ENCODE measurements around the gene CBFA2T3.

The CBFA2T3 gene

GRCh38 chr16:88934066-88934667 is 42.8 kb downstream of the CBFA2T3 start:
- H3K27me3 ChIP-seq (ENCODE audit: control insufficient read depth, insufficient read depth, low read length), result peaks cover 1% of the 10 kb centered on the region

GRCh38 chr16:88932929-88933328 is 44.1 kb downstream of the CBFA2T3 start:
- Histone ChIP-seq H3K9me3 (ENCODE audit: control insufficient read depth, insufficient read depth, low read length) (no peaks in the 10 kb centered on the region), H3K27me3 (ENCODE audit: control insufficient read depth, insufficient read depth, low read length) (no peaks in the 10 kb centered on the region), H3K4me3 (ENCODE audit: low read depth, low read length) (no peak overlapping the region), H3K9ac (ENCODE audit: low read depth, low read length) (no peak overlapping the region), H3K36me3 (ENCODE audit: control insufficient read depth, insufficient read depth, low read length) (no peaks in the 10 kb centered on the region), H3K4me1 (ENCODE audit: control insufficient read depth, insufficient read depth, low read length) (no peaks in the 10 kb centered on the region)

More at GRCh38 chr16:88934066-88934667, 42.8 kb downstream of the CBFA2T3 start:
- Histone ChIP-seq H3K4me3 (ENCODE audit: low read depth, low read length) (no peak overlapping the region), H3K9ac (ENCODE audit: low read depth, low read length) (no peak overlapping the region), H3K9me3 (ENCODE audit: control insufficient read depth, insufficient read depth, low read length) (no peaks in the 10 kb centered on the region), H3K4me1 (ENCODE audit: control insufficient read depth, insufficient read depth, low read length) (no peaks in the 10 kb centered on the region), H3K36me3 (ENCODE audit: control insufficient read depth, insufficient read depth, low read length) (no peaks in the 10 kb centered on the region)

DNA sequence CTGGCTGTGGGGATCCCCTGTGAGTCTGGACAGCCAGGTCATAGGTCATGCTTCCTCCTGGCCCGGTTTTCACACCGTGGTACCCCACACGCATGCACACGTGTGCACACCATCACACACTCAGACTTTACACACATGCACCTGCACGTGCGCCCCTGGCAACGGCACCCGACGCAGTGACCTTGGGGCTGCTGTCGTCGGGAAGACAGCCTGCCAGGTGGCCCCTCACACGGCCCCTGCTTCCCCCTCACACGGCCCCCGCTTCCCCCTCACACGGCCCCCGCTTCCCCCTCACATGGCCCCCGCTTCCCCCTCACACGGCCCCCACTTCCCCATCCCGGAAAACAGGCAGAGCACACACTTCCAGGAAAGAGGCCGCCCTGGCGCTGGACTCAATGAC is 45.1 kb downstream of the CBFA2T3 start:
- Histone ChIP-seq H3K4me3 (ENCODE audit: low read depth, low read length) (no peak overlapping the region), H3K9me3 (ENCODE audit: control insufficient read depth, insufficient read depth, low read length) (no peaks in the 10 kb centered on the region), H3K36me3 (ENCODE audit: control insufficient read depth, insufficient read depth, low read length) (no peaks in the 10 kb centered on the region), H3K27me3 (ENCODE audit: control insufficient read depth, insufficient read depth, low read length) (no peaks in the 10 kb centered on the region), H3K9ac (ENCODE audit: low read depth, low read length) (no peak overlapping the region), H3K4me1 (ENCODE audit: control insufficient read depth, insufficient read depth, low read length) (no peaks in the 10 kb centered on the region)

DNA sequence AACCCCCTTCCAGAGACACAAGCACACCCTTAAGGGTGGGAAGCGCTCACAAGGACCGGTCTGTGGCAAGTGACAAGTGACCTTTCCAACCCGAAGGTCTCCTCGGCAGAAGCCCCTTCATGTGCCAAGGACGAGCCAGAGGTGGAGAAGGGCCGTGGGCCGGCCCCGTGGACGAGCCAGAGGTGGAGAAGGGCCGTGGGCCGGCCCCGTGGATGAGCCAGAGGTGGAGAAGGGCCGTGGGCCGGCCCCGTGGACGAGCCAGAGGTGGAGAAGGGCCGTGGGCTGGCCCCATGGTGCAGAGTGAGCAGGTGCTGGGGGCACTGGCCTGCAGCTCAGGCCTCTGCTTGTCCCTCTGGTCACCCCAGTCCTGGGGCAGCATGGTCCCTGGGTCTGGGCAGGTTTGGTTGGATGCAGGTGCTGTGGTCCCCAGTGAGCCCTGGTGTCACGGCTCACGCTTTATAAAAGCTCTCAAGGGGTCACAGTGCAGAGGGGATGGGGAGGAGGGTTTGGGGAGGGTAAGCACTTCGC is 45.6 kb downstream of the CBFA2T3 start:
- Histone ChIP-seq H3K4me1 (ENCODE audit: control insufficient read depth, insufficient read depth, low read length) (no peaks in the 10 kb centered on the region), H3K9me3 (ENCODE audit: control insufficient read depth, insufficient read depth, low read length) (no peaks in the 10 kb centered on the region), H3K27me3 (ENCODE audit: control insufficient read depth, insufficient read depth, low read length) (no peaks in the 10 kb centered on the region), H3K9ac (ENCODE audit: low read depth, low read length) (no peak overlapping the region), H3K4me3 (ENCODE audit: low read depth, low read length) (no peak overlapping the region), H3K36me3 (ENCODE audit: control insufficient read depth, insufficient read depth, low read length) (no peaks in the 10 kb centered on the region)

DNA sequence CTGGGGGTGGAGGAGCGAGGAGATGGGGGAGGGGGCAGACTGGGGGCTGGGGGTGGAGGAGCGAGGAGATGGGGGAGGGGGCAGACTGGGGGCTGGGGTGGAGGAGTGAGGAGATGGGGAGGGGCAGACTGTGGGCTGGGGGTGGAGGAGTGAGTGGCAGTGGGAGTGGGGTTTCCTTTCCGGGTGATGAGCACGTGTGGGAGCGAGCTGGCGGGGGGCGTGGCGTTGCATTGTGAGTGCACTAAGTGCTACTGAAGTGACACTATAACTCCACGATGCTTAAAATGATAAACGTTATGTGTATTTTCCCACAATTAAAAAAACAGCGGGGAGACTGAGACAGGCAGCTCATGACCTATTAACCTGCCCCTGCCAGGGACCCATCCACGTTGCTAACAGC is 46.3 kb downstream of the CBFA2T3 start:
- no peak overlapping the region for H3K4me3 ChIP-seq (ENCODE audit: low read depth, low read length)
- no peaks in the 10 kb centered on the region for H3K27me3 ChIP-seq (ENCODE audit: control insufficient read depth, insufficient read depth, low read length)
- no peaks in the 10 kb centered on the region for H3K36me3 ChIP-seq (ENCODE audit: control insufficient read depth, insufficient read depth, low read length)
- H3K9ac ChIP-seq (ENCODE audit: low read depth, low read length), result no peak overlapping the region
- no peaks in the 10 kb centered on the region for H3K9me3 ChIP-seq (ENCODE audit: control insufficient read depth, insufficient read depth, low read length)
- H3K4me1 ChIP-seq (ENCODE audit: control insufficient read depth, insufficient read depth, low read length), result no peaks in the 10 kb centered on the region

GRCh38 chr16:88929091-88929445 is 47.9 kb downstream of the CBFA2T3 start:
- H3K27me3 ChIP-seq (ENCODE audit: control insufficient read depth, insufficient read depth, low read length), result no peaks in the 10 kb centered on the region
- no peak overlapping the region for H3K9ac ChIP-seq (ENCODE audit: low read depth, low read length)
- no peaks in the 10 kb centered on the region for H3K9me3 ChIP-seq (ENCODE audit: control insufficient read depth, insufficient read depth, low read length)
- H3K36me3 ChIP-seq (ENCODE audit: control insufficient read depth, insufficient read depth, low read length), result no peaks in the 10 kb centered on the region
- H3K4me3 ChIP-seq (ENCODE audit: low read depth, low read length), result no peak overlapping the region
- H3K4me1 ChIP-seq (ENCODE audit: control insufficient read depth, insufficient read depth, low read length), result no peaks in the 10 kb centered on the region

DNA sequence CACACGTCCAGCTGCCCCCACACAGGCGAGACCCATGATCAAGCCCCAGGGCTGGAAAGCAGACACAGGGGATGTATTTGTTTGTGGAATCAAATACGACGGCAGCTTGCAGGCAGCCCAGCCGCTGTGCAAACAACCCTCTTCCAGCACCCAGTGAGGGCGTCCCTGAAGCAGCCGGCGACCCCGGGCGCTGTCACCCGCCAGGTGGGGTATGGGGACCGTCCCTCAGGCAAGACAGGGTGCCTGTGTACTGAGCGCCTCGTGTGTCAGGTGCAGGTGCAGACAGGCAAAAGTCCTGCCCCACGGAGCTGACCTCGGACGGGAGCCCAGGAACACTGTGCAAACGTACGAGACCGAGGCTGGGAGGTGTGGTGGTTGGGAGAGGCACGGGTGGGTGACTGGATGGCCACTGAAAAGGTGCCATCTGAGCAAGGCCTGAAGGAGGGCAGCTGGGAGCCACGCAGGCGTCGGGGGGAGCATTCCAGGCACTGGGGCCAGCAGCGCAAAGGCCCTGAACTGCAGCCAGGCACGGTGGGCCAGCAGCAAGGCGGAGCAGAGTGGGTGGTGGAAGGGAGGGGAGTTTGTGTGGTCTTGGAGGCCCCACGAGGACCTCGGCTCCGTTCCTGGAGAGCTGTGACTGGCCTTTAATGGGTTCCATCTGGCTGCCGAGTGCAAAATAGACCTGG is 48.5 kb downstream of the CBFA2T3 start:
- no peaks in the 10 kb centered on the region for H3K27me3 ChIP-seq (ENCODE audit: control insufficient read depth, insufficient read depth, low read length)
- no peaks in the 10 kb centered on the region for H3K4me1 ChIP-seq (ENCODE audit: control insufficient read depth, insufficient read depth, low read length)
- no peak overlapping the region for H3K9ac ChIP-seq (ENCODE audit: low read depth, low read length)
- no peak overlapping the region for H3K4me3 ChIP-seq (ENCODE audit: low read depth, low read length)
- H3K36me3 ChIP-seq (ENCODE audit: control insufficient read depth, insufficient read depth, low read length), result no peaks in the 10 kb centered on the region
- H3K9me3 ChIP-seq (ENCODE audit: control insufficient read depth, insufficient read depth, low read length), result no peaks in the 10 kb centered on the region

- Histone ChIP-seq H3K36me3 (ENCODE audit: control insufficient read depth, insufficient read depth, low read length) (no peaks in the 10 kb centered on the region), H3K4me1 (ENCODE audit: control insufficient read depth, insufficient read depth, low read length) (no peaks in the 10 kb centered on the region), H3K4me3 (ENCODE audit: low read depth, low read length) (no peak overlapping the region), H3K27me3 (ENCODE audit: control insufficient read depth, insufficient read depth, low read length) (no peaks in the 10 kb centered on the region), H3K9ac (ENCODE audit: low read depth, low read length) (no peak overlapping the region), H3K9me3 (ENCODE audit: control insufficient read depth, insufficient read depth, low read length) (no peaks in the 10 kb centered on the region)
Measured at GRCh38 chr16:88927661-88928060, 49.3 kb downstream of the CBFA2T3 start.

- Histone ChIP-seq H3K27me3 (ENCODE audit: control insufficient read depth, insufficient read depth, low read length) (no peaks in the 10 kb centered on the region), H3K9ac (ENCODE audit: low read depth, low read length) (no peak overlapping the region), H3K9me3 (ENCODE audit: control insufficient read depth, insufficient read depth, low read length) (no peaks in the 10 kb centered on the region), H3K36me3 (ENCODE audit: control insufficient read depth, insufficient read depth, low read length) (no peaks in the 10 kb centered on the region), H3K4me3 (ENCODE audit: low read depth, low read length) (no peak overlapping the region), H3K4me1 (ENCODE audit: control insufficient read depth, insufficient read depth, low read length) (no peaks in the 10 kb centered on the region)
Measured at GRCh38 chr16:88927010-88927409, 50.0 kb downstream of the CBFA2T3 start.

DNA sequence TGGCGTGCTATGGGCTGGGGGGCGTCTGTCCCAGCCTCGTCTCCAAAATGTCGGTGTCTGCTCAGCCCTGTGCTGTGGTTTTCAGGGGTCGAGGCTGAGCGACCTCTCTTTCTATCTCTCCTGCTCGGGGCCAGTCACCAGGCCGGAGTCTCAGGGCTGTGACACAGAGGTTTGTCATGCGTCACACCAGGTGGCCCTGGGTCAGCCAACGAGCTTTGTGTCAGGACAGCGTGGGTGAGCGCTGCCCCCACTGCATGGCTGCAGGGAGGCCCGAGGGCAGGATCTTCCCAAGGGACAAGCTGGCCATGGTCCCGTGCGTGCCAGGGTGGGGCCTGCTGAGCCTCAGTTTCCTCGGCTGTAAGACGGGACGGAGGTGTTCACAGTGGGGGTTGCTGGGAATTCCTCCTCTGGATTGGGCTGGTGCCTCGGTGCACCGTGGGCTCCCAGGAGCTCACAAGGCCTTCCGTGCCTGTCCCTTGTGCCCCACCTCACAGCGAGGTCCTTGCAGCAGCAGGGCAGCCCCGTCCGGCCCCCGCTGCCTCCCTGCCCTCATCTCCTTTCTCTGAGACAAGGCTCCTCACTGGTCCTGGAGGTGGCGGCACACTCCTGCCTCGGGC is 50.5 kb downstream of the CBFA2T3 start:
- Histone ChIP-seq H3K4me1 (ENCODE audit: control insufficient read depth, insufficient read depth, low read length) (no peaks in the 10 kb centered on the region), H3K4me3 (ENCODE audit: low read depth, low read length) (no peak overlapping the region), H3K36me3 (ENCODE audit: control insufficient read depth, insufficient read depth, low read length) (no peaks in the 10 kb centered on the region), H3K9ac (ENCODE audit: low read depth, low read length) (no peak overlapping the region), H3K9me3 (ENCODE audit: control insufficient read depth, insufficient read depth, low read length) (no peaks in the 10 kb centered on the region), H3K27me3 (ENCODE audit: control insufficient read depth, insufficient read depth, low read length) (no peaks in the 10 kb centered on the region)

GRCh38 chr16:88925540-88925887 is 51.5 kb downstream of the CBFA2T3 start:
- no peak overlapping the region for H3K4me3 ChIP-seq (ENCODE audit: low read depth, low read length)
- H3K27me3 ChIP-seq (ENCODE audit: control insufficient read depth, insufficient read depth, low read length), result no peaks in the 10 kb centered on the region
- peak overlapping the region; percentile 47 for H3K9ac ChIP-seq (ENCODE audit: low read depth, low read length)
- H3K9me3 ChIP-seq (ENCODE audit: control insufficient read depth, insufficient read depth, low read length), result no peaks in the 10 kb centered on the region
- no peaks in the 10 kb centered on the region for H3K4me1 ChIP-seq (ENCODE audit: control insufficient read depth, insufficient read depth, low read length)
- H3K36me3 ChIP-seq (ENCODE audit: control insufficient read depth, insufficient read depth, low read length), result no peaks in the 10 kb centered on the region

Measured in iPS-15b (cell line).